Ureter (tissue), 1 donor: Measurements from ENCODE around the gene IPO4. TPM values are rescaled to one million over a fixed set of nuclear protein-coding genes. Genes with fewer than 3 reads are reported as not detected.

Experiments
- DNase-seq: peaks from one replicate; pipeline ENCODE4 v3.0.0-alpha.2; 2020; ENCODE audit warnings: low spot score
- total RNA-seq: library from RNA; stranded (reverse); gene quantifications from one replicate; pipeline ENCODE4 v1.2.4, GENCODE V29; 2023
- donor health status: DM: yes; HTN: yes; CAD: no.

The IPO4 gene
- total RNA-seq, 1 donor from 2014 or later, result 69.1 TPM

DNA sequence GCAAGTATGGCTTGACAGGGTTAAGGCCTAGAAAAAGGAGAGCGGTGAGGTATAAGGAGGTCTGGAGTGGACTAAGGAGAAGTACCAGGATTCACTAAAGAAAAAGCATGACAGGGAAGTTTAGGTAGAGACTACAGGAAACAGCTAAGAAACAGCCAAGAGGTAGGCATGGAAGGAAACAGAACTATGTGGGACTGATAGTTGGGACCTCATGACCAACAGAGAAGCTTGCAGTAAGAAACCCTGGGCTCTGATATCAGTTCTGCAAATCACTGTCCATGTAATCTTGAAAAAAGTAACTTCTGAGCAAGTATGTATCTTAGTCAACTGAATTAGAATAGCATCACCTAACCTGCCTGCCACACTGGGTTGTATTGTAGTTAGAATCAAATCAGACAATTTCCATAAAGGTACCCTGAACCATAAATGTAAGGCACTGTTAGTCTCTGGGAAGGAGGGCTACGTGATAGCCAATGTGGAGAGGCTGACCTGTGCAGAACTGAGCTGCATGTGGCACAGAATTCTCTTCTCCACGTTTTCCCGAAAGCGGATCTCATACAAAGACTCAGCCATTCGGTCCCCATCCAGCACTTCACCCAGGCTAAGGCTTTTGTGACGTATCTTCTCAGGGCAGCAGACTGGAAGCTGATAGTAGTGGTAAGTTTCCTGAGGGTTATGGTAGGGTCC lies 5.7 kb upstream of the IPO4 start:
- no peak for DNase-seq

GRCh38 chr14:24192933-24193332 lies 4.3 kb upstream of the IPO4 start:
- no peak for DNase-seq

DNA sequence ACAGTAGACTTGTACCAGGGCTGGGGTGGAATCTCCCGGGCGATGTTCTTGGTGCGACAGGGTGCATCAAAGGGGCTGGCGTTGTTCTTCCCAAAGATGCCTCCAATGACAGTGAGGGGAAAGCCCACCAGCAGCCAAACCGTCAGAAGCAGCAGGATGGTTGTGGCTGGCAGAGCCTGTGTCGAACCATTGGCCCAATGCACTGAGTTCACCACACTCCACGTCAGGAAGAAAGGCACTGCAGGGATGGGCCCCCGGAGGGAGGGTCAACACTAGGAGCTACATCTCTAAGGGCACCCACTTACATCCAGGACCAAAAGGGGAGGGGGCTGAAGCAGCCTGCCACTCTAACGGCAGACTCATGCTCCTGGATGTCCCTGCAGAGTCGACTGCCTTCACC lies 1.8 kb upstream of the IPO4 start:
- DNase-seq, result no peak

DNA sequence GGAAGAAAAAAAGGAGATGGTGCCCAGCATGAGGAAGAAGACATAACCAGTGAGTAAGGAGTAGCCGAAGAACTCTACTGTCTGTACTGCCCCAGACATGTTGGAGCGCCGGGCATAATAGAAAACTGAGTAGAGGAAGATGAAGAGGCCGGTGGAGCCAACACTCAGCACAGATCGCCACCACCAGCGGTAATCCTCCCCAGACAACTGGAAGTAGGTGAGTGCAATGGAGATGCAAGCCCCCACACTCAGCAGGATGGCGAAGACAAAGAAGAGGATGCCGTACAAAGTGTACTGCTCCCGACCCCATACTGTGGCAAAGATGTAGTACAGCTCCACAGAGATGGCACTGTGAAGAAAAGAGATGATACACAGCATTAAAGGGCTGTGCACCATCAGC lies 844 bp upstream of the IPO4 start:
- no peak for DNase-seq

GRCh38 chr14:24189059-24189375 lies 401 bp upstream of the IPO4 start:
- DNase-seq, result no peak

- DNase-seq, result no peak
These were observed 1.1 kb downstream of the IPO4 start for GRCh38 chr14:24187539-24187915.

- DNase-seq, result no peak
These were observed 1.6 kb downstream of the IPO4 start for GRCh38 chr14:24186831-24187538.

- no peak for DNase-seq
These were observed 2.9 kb downstream of the IPO4 start for GRCh38 chr14:24185741-24186140.

DNA sequence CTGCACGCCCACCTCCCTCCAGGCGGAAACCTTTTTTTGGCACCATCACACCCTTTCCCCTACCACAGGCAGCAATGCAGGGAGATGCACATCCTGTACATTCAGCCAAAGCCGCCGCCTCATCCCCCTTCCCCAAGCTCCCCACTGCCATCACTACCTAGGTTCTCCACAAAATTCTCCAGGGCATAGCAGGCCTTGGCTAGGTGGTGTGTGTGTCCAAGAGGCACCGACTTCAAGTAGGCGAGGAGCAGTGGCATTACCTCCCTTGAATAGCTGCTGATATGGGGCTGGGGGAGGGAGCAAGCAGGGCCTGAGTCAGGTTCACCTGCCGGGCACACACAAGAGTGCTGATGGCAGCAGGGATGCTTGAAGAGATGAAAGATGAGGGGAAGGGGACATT lies 3.6 kb downstream of the IPO4 start:
- DNase-seq, result no peak

- no peak for DNase-seq
These were observed 4.3 kb downstream of the IPO4 start for GRCh38 chr14:24184104-24184970.

DNA sequence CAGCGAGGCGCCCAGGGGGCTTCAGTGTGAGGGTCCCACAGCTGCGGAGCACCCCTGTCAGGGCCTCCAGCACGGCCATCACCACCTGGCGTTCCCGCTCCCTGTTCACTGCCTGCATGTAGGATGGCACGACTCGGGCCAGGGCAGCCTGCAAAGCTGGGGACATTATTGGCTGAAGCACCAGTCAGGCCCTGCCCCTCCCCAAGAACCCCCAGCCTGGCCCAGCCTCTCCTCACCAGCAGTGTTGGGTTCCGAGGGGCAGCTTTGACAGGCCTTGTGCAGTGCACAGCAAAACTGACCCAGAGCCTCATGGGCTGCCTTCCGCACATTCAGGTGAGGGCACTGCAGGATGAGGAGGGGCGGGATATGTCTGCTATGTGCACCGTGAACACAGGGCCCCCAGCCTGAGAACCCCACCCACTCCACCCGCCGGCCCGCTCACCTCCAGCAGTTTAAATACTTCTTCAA lies 5.6 kb downstream of the IPO4 start:
- DNase-seq, result no peak

DNA sequence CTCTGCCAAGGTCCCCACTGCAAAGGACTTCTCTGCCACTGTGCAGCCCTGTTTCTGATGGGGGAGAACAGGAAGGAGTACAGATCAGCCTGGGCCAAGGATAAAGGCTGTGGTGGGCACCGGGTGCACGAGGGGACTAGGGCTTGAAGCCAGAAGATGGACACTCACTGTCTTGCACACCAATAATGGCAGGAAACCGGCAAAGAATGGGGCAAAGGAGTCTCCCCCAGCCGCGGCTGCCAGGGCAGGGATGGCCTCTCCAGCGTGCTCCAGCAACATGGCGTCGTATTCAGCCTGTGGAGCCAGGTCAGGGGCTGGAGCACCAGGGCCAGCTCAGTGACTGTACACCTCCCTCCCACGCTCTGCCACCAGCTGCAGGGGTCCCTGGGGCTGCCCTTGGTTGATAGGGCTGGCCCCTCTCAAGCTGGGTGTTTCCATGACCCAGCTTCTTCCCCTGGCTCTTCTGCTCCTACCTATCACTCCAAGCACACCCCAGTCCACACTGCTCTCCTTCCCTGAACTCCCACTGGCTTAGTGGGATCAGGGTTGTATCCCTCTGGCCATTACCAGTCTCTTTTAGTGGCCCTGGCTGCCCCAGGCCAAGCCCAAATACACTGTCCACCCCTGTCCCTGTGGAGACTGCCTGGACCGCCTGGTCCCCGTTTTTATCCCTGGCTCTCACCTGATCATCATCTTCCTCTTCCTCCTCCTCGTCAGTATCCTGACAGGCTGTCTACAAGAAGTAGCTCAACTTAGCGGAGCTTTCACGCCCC lies 6.3 kb downstream of the IPO4 start:
- no peak for DNase-seq

- no peak for DNase-seq
These were observed 7.1 kb downstream of the IPO4 start for GRCh38 chr14:24181371-24182077.

- no peak for DNase-seq
These were observed 8.4 kb downstream of the IPO4 start for GRCh38 chr14:24179961-24180796.

DNA sequence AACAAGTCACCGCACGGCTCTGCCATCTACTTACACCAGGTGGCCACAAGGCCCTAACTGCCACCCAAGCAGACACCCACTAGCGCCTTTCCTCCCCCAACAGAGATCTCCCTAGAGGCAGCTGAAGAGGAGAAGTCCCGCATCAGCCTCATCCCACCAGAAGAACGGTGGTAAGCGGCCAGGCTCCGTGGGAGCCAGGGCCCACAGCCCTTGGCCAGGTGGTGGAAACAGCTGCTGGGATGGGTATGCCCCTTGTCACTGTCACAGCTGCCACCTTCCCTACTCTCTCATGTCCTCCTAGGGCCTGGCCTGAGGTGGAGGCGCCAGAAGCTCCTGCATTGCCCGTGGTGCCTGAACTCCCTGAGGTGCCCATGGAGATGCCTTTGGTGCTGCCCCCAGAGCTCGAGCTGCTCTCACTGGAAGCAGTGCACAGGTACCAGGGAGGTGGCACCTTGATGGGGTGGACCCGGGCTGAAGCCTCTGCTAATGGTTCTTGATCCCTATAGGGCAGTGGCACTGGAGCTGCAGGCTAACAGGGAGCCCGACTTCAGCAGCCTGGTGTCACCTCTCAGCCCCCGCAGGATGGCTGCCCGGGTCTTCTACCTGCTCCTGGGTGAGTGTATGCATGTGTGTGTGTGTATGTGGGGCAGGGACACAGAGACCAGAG lies 9.2 kb downstream of the IPO4 start:
- no peak for DNase-seq

GRCh38 chr14:24178399-24179178 lies 10.0 kb downstream of the IPO4 start:
- DNase-seq, result no peak

DNA sequence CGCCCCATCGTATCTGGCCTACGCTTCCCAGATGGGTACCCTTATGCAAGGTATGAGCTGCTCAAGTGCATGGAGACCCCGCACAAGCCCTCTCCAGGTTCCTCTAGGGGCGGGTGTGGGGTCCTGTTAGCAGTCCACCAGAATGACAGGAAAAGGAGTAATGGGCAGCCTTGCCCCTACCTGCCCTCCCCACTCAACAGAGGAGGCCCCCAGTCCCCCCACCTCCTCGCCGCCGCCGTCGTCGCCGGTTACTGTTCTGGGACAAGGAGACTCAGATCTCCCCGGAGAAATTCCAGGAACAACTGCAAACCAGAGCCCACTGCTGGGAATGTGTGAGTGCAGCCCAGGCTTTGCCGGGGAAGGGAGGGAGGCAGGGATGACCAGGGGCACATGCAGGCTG lies 10.7 kb downstream of the IPO4 start:
- no peak for DNase-seq

DNA sequence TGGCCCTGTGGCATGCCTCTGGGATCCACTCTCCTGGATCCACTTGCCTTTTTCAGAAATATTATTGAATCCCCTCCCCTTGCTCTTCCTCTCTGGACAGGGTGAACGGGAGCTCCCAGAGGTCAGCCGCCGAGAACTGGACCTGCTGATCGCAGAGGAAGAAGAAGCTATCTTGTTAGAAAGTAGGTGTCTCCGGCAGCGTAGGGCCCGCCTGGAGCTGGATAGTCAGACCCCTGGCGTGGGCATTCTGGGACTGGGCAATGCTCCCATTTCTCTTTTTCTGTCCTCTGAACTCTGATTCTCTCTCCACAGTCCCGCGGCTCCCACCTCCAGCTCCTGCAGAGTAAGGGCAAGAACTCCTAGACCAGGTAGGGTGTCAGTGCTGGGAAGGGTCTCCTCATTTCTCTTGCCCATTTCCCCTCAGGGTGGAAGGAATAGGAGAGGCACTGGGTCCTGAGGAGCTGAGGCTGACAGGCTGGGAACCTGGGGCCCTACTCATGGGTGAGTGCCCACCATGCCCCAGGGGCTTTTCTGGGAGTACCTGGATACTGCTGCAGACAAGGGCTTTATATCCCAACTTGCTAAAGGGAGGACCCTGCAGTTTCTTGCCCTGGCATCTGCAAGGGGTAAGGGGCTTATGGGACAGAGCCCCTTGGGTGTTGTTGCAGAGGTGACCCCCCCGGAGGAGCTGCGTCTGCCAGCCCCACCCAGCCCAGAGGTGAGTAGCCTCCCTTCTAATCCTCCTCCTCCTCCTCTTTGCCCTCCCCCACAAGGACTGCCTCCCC lies 11.4 kb downstream of the IPO4 start:
- DNase-seq, result no peak
